Measurements from ENCODE around the gene NLRP7.

NLRP7 gene

DNA sequence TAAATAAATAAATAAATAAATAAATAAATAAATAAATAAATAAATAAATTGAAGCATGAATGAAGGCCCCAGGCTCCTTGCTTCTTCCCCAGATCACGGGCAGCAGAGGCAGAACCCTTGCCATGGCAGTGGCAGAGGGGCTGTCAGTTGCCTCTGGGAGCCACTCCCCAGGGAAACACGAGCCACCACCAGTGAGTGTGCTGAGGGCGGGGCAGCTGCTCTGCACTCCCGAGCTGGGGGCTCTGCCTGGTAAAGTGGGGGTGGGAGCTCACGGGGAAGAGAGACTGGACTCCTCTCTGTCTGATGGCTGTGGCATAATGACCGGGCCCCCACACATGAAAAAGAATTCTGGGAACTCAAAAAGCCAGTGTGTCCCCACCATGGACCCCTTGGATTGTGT lies 65.4 kb downstream of the NLRP7 start:
- Histone ChIP-seq H3K27ac (replicated peaks) (no peak overlapping the region), H3K4me3 (replicated peaks; ENCODE audit: insufficient read depth, low read length) (no peak overlapping the region), H3K27me3 (ENCODE audit: insufficient read depth, poor library complexity, severe bottlenecking) (no peaks in the 10 kb centered on the region)
- no peak for DNase-seq (ENCODE audit: low read depth in 1 of 2, low spot score in 1 of 2)
- TF ChIP-seq SPI1 (IDR thresholded peaks at IDR 0.05; ENCODE audit: borderline replicate concordance, low read depth): no peak

DNA sequence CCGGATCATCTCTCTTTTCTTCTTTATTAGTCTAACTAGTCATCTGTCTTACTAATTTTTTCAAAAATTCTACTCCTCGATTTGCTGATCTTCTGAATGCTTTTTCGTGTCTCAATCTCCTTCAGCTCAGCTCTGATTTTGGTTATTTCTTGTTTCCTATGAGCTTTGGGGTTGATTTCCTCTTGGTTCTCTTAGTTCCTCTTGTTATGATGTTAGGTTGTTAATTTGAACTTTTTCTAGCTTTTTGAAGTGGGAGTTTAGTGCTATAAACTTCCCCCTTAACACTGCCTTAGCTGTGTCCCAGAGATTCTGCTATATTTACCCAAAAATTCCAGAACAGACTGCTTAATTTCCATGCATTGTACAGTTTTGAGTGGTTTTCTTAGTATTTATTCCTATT lies 69.9 kb downstream of the NLRP7 start:
- TF ChIP-seq, protein P1, sequence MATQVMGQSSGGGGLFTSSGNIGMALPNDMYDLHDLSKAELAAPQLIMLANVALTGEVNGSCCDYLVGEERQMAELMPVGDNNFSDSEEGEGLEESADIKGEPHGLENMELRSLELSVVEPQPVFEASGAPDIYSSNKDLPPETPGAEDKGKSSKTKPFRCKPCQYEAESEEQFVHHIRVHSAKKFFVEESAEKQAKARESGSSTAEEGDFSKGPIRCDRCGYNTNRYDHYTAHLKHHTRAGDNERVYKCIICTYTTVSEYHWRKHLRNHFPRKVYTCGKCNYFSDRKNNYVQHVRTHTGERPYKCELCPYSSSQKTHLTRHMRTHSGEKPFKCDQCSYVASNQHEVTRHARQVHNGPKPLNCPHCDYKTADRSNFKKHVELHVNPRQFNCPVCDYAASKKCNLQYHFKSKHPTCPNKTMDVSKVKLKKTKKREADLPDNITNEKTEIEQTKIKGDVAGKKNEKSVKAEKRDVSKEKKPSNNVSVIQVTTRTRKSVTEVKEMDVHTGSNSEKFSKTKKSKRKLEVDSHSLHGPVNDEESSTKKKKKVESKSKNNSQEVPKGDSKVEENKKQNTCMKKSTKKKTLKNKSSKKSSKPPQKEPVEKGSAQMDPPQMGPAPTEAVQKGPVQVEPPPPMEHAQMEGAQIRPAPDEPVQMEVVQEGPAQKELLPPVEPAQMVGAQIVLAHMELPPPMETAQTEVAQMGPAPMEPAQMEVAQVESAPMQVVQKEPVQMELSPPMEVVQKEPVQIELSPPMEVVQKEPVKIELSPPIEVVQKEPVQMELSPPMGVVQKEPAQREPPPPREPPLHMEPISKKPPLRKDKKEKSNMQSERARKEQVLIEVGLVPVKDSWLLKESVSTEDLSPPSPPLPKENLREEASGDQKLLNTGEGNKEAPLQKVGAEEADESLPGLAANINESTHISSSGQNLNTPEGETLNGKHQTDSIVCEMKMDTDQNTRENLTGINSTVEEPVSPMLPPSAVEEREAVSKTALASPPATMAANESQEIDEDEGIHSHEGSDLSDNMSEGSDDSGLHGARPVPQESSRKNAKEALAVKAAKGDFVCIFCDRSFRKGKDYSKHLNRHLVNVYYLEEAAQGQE (IDR thresholded peaks at IDR 0.05; ENCODE audit: insufficient replicate concordance, low read depth): no peak
- TF ChIP-seq POLR2AphosphoS5 (IDR thresholded peaks at IDR 0.05; ENCODE audit: low read depth) (no peak), CTCF (IDR thresholded peaks at IDR 0.05; ENCODE audit: insufficient read depth, low read length) (no peak), GABPA (IDR thresholded peaks at IDR 0.05; ENCODE audit: low read depth) (no peak), SPI1 (IDR thresholded peaks at IDR 0.05; ENCODE audit: borderline replicate concordance, low read depth) (no peak)
- Histone ChIP-seq H3K4me3 (replicated peaks; ENCODE audit: insufficient read depth, low read length) (peak overlapping the region; percentile 48), H3K27me3 (ENCODE audit: insufficient read depth, poor library complexity, severe bottlenecking) (no peaks in the 10 kb centered on the region), H3K27ac (replicated peaks) (no peak overlapping the region; the same call in 1 of the 2 replicates)
- no peak for DNase-seq (ENCODE audit: low read depth in 1 of 2, low spot score in 1 of 2)

- no peak for TF ChIP-seq GABPA (IDR thresholded peaks at IDR 0.05; ENCODE audit: low read depth)
- no peak; the same call in 1 of the 2 replicates for TF ChIP-seq POLR2AphosphoS5 (IDR thresholded peaks at IDR 0.05; ENCODE audit: low read depth)
- no peak for TF ChIP-seq CTCF (IDR thresholded peaks at IDR 0.05; ENCODE audit: insufficient read depth, low read length)
- TF ChIP-seq SPI1 (IDR thresholded peaks at IDR 0.05; ENCODE audit: borderline replicate concordance, low read depth): peak; percentile 100
- TF ChIP-seq, protein P1 (IDR thresholded peaks at IDR 0.05; ENCODE audit: insufficient replicate concordance, low read depth): no peak
- H3K27ac ChIP-seq (replicated peaks): peak overlapping the region; percentile 84
- peak; percentile 42 to 65 for DNase-seq (ENCODE audit: low read depth in 1 of 2, low spot score in 1 of 2)
- no peaks in the 10 kb centered on the region for H3K27me3 ChIP-seq (ENCODE audit: insufficient read depth, poor library complexity, severe bottlenecking)
- H3K4me3 ChIP-seq (replicated peaks; ENCODE audit: insufficient read depth, low read length): peak overlapping the region; percentile 48
These were observed 71.8 kb downstream of the NLRP7 start for GRCh38 chr19:54875506-54875905.

DNA sequence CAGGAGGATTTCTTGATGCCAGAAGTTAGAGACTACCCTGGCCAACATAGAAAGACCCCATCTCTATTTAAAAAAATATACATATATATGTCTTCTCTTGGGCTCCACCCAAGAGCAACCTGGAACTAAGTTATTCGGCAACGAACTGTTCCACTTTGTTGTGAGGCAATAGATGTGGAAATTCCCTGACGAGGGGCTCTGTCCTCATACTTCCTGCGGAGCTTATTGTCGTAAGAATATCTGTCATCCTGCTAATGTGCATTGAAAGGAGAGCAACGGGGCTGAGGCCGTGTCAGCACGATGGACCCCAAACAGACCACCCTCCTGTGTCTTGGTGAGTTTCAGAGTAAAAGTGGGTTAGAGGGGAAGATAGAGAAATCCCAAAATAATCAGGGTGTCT lies 73.3 kb downstream of the NLRP7 start, which contains the start of gene FCAR:
Gene FCAR, plus strand, starts transcription at position 246 of the 400 bp plus-strand sequence. Its CDS starts 55 bp downstream, at position 301.
- H3K27ac ChIP-seq (replicated peaks): peak within 1 kb of the TSS; percentile 84
- DNase-seq (ENCODE audit: low read depth in 1 of 2, low spot score in 1 of 2): peak; percentile 60 to 92
- H3K4me3 ChIP-seq (replicated peaks; ENCODE audit: insufficient read depth, low read length): peak within 1 kb of the TSS; percentile 48
- TF ChIP-seq, protein P1 (IDR thresholded peaks at IDR 0.05; ENCODE audit: insufficient replicate concordance, low read depth): no peak
- peak; percentile 89 for TF ChIP-seq POLR2AphosphoS5 (IDR thresholded peaks at IDR 0.05; ENCODE audit: low read depth)
- no peaks in the 10 kb centered on the region for H3K27me3 ChIP-seq (ENCODE audit: insufficient read depth, poor library complexity, severe bottlenecking)
